ENCODE data around the gene KCNIP1. TPM values are rescaled to one million over a fixed set of nuclear protein-coding genes. Genes with fewer than 3 reads are reported as not detected.

Gene KCNIP1
- total RNA-seq, 2 experiments from 2014 or later: not detected

- no peaks in the 10 kb centered on the region for H3K36me3 Mint-ChIP-seq (ENCODE audit: low read depth)
- H3K4me3 Mint-ChIP-seq: no peak overlapping the region
- no peak for DNase-seq
- no peaks in the 10 kb centered on the region for H3K4me1 Mint-ChIP-seq
- peaks cover 11% of the 10 kb centered on the region for H3K27me3 Mint-ChIP-seq
- H3K27ac Mint-ChIP-seq: no peak overlapping the region
- CTCF ChIA-PET: no interaction called here
- POLR2A ChIA-PET: no interaction called here
- no peaks in the 10 kb centered on the region for H3K9me3 Mint-ChIP-seq
These were observed 17.4 kb upstream of the KCNIP1 start for GRCh38 chr5:170486371-170486770.

- ChIA-PET CTCF (no interaction called here), POLR2A (no interaction called here)
- H3K36me3 Mint-ChIP-seq (ENCODE audit: low read depth): no peaks in the 10 kb centered on the region
- no peaks in the 10 kb centered on the region for H3K4me1 Mint-ChIP-seq
- H3K4me3 Mint-ChIP-seq: no peak overlapping the region
- peaks cover 2% of the 10 kb centered on the region for H3K27me3 Mint-ChIP-seq
- DNase-seq: no peak
- H3K27ac Mint-ChIP-seq: no peak overlapping the region
- H3K9me3 Mint-ChIP-seq: no peaks in the 10 kb centered on the region
These were observed 15.2 kb upstream of the KCNIP1 start for GRCh38 chr5:170488570-170488969.

GRCh38 chr5:170489199-170489598, 14.6 kb upstream of the KCNIP1 start:
- POLR2A ChIA-PET: no interaction called here

GRCh38 chr5:170490381-170490780, 13.4 kb upstream of the KCNIP1 start:
- POLR2A ChIA-PET: no interaction called here
- CTCF ChIA-PET: no interaction called here

More at GRCh38 chr5:170489199-170489598, 14.6 kb upstream of the KCNIP1 start:
- no peaks in the 10 kb centered on the region for H3K9me3 Mint-ChIP-seq
- H3K27ac Mint-ChIP-seq: no peak overlapping the region
- no peak for DNase-seq
- CTCF ChIA-PET: no interaction called here
- no peaks in the 10 kb centered on the region for H3K27me3 Mint-ChIP-seq
- H3K4me3 Mint-ChIP-seq: no peak overlapping the region
- no peaks in the 10 kb centered on the region for H3K4me1 Mint-ChIP-seq
- no peaks in the 10 kb centered on the region for H3K36me3 Mint-ChIP-seq (ENCODE audit: low read depth)

GRCh38 chr5:170491479-170491878, 12.3 kb upstream of the KCNIP1 start:
- Mint-ChIP-seq H3K4me3 (no peak overlapping the region), H3K36me3 (ENCODE audit: low read depth) (no peaks in the 10 kb centered on the region), H3K9me3 (no peaks in the 10 kb centered on the region), H3K4me1 (no peaks in the 10 kb centered on the region), H3K27me3 (peaks cover 16% of the 10 kb centered on the region), H3K27ac (no peak overlapping the region)
- ChIA-PET CTCF (no interaction called here), POLR2A (no interaction called here)
- no peak for DNase-seq

More at GRCh38 chr5:170490381-170490780, 13.4 kb upstream of the KCNIP1 start:
- Mint-ChIP-seq H3K9me3 (no peaks in the 10 kb centered on the region), H3K4me3 (no peak overlapping the region), H3K4me1 (no peaks in the 10 kb centered on the region), H3K27ac (no peak overlapping the region), H3K27me3 (peaks cover 5% of the 10 kb centered on the region), H3K36me3 (ENCODE audit: low read depth) (no peaks in the 10 kb centered on the region)
- DNase-seq: no peak

- Mint-ChIP-seq H3K4me1 (no peaks in the 10 kb centered on the region), H3K27me3 (peaks cover 32% of the 10 kb centered on the region), H3K36me3 (ENCODE audit: low read depth) (no peaks in the 10 kb centered on the region), H3K4me3 (no peak overlapping the region), H3K9me3 (no peaks in the 10 kb centered on the region), H3K27ac (no peak overlapping the region)
- ChIA-PET CTCF (interaction anchor here (1.3 kb wide), 1 partner anchor 19 kb away, joined by 4 read pairs; no protein-coding TSS in a partner anchor), POLR2A (no interaction called here)
- no peak for DNase-seq
These were observed 10.6 kb upstream of the KCNIP1 start for GRCh38 chr5:170493028-170493820.

GRCh38 chr5:170494041-170494440, 9.8 kb upstream of the KCNIP1 start:
- no peak for DNase-seq
- Mint-ChIP-seq H3K9me3 (no peaks in the 10 kb centered on the region), H3K36me3 (ENCODE audit: low read depth) (no peaks in the 10 kb centered on the region), H3K27ac (no peak overlapping the region), H3K4me3 (no peak overlapping the region), H3K4me1 (no peaks in the 10 kb centered on the region), H3K27me3 (peaks cover 34% of the 10 kb centered on the region)
- CTCF ChIA-PET: interaction anchor here (1.3 kb wide), 1 partner anchor 20 kb away, joined by 4 read pairs; no protein-coding TSS in a partner anchor
- POLR2A ChIA-PET: no interaction called here

- Mint-ChIP-seq H3K27me3 (peaks cover 43% of the 10 kb centered on the region), H3K4me3 (no peak overlapping the region), H3K27ac (no peak overlapping the region), H3K9me3 (no peaks in the 10 kb centered on the region), H3K4me1 (no peaks in the 10 kb centered on the region), H3K36me3 (ENCODE audit: low read depth) (no peaks in the 10 kb centered on the region)
- CTCF ChIA-PET: no interaction called here
- POLR2A ChIA-PET: no interaction called here
- no peak for DNase-seq
These were observed 7.8 kb upstream of the KCNIP1 start for GRCh38 chr5:170495825-170496661.

- CTCF ChIA-PET: no interaction called here
- Mint-ChIP-seq H3K27ac (no peak overlapping the region), H3K4me1 (no peaks in the 10 kb centered on the region), H3K27me3 (peaks cover 46% of the 10 kb centered on the region), H3K36me3 (ENCODE audit: low read depth) (no peaks in the 10 kb centered on the region), H3K9me3 (no peaks in the 10 kb centered on the region), H3K4me3 (no peak overlapping the region)
- DNase-seq: no peak
- POLR2A ChIA-PET: no interaction called here
These were observed 7.2 kb upstream of the KCNIP1 start for GRCh38 chr5:170496662-170497028.

- Mint-ChIP-seq H3K27ac (no peak overlapping the region), H3K4me1 (no peaks in the 10 kb centered on the region), H3K36me3 (ENCODE audit: low read depth) (no peaks in the 10 kb centered on the region), H3K27me3 (peaks cover 47% of the 10 kb centered on the region), H3K4me3 (no peak overlapping the region), H3K9me3 (no peaks in the 10 kb centered on the region)
- ChIA-PET CTCF (interaction anchor here (1.5 kb wide), 1 partner anchor 100 kb away, joined by 4 read pairs; no protein-coding TSS in a partner anchor), POLR2A (no interaction called here)
- no peak for DNase-seq
These were observed 6.3 kb upstream of the KCNIP1 start for GRCh38 chr5:170497311-170498038.

GRCh38 chr5:170498811-170499351, 4.9 kb upstream of the KCNIP1 start:
- no peak for DNase-seq
- peaks cover 56% of the 10 kb centered on the region for H3K27me3 Mint-ChIP-seq
- POLR2A ChIA-PET: no interaction called here
- H3K9me3 Mint-ChIP-seq: no peaks in the 10 kb centered on the region
- H3K27ac Mint-ChIP-seq: no peak overlapping the region
- CTCF ChIA-PET: interaction anchor here (1.5 kb wide), 1 partner anchor 99 kb away, joined by 4 read pairs; no protein-coding TSS in a partner anchor
- no peak overlapping the region for H3K4me3 Mint-ChIP-seq
- H3K36me3 Mint-ChIP-seq (ENCODE audit: low read depth): no peaks in the 10 kb centered on the region
- no peaks in the 10 kb centered on the region for H3K4me1 Mint-ChIP-seq

- peaks cover 55% of the 10 kb centered on the region for H3K27me3 Mint-ChIP-seq
- ChIA-PET CTCF (no interaction called here), POLR2A (no interaction called here)
- no peaks in the 10 kb centered on the region for H3K36me3 Mint-ChIP-seq (ENCODE audit: low read depth)
- H3K9me3 Mint-ChIP-seq: no peaks in the 10 kb centered on the region
- no peak overlapping the region for H3K27ac Mint-ChIP-seq
- no peaks in the 10 kb centered on the region for H3K4me1 Mint-ChIP-seq
- no peak for DNase-seq
- H3K4me3 Mint-ChIP-seq: no peak overlapping the region
These were observed 4.2 kb upstream of the KCNIP1 start for GRCh38 chr5:170499621-170500020.

- H3K4me3 Mint-ChIP-seq: no peak overlapping the region
- ChIA-PET CTCF (no interaction called here), POLR2A (no interaction called here)
- H3K4me1 Mint-ChIP-seq: no peaks in the 10 kb centered on the region
- no peak for DNase-seq
- no peaks in the 10 kb centered on the region for H3K36me3 Mint-ChIP-seq (ENCODE audit: low read depth)
- H3K27ac Mint-ChIP-seq: no peak overlapping the region
- H3K9me3 Mint-ChIP-seq: no peaks in the 10 kb centered on the region
- peaks cover 59% of the 10 kb centered on the region for H3K27me3 Mint-ChIP-seq
These were observed 2.5 kb upstream of the KCNIP1 start for GRCh38 chr5:170501361-170501760.

All from activated CD4-positive, alpha-beta T cell treated with anti-CD3 and anti-CD28 coated beads, Interleukin-2, amount 10 ng/mL, durations not matched to agents 7 days and 5 days (primary cell).